GM12873 (cell line): ENCODE data around the gene DEPP1.

Experiments
- CTCF ChIP-seq: IDR thresholded peaks from 2 replicates; pipeline ENCODE4 v1.5.1; 2012; ENCODE audit warnings: low read depth, mild to moderate bottlenecking, moderate library complexity, low read length, control low read depth; ENCODE audit not compliant: insufficient read depth; ENCODE audit errors: missing control alignments

Gene DEPP1

GRCh38 chr10:44981172-44982113 is 2.8 kb upstream of the DEPP1 start:
- TF ChIP-seq CTCF: no peak

DNA sequence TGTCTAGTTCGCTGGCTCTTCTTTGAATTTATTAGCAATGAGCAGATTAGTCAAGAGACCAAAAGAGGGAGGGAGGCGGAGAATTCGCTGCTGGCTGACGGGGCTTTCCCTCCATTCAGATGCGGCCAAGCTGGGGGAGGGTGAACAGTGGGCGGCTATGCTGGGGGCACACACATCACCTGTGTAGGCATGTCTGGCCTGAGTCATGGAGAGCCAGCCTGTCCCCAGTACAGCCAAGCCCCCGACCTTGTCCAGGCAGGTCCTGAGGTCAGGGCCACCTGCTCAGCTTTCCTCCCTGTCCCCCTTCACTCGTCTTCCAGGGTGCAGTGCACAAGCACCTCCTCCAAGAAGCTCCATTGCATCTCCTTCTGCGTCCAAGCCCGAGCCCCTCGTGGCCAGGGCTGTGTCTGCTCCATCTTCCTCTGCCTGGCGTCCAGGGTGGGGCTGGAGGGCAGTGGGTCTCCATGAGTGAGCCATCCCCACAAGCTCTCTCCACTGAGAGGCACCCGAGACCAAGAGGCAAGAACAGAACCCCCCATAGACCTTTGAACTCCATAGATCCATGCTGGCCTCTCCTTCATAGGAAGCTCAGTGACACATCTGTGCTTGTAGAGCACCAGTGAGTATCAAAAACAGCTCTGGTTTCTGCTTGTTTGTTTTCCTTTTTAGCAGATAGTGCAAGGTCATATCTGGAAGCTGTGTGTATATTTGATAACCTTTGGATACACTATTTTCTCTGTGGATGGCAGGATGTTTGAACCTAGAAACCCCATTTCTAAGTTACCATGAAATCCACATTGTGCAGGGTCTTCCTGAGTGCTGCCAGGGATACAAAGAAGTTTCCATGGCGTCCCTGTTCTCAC is 1.9 kb upstream of the DEPP1 start:
- no peak for TF ChIP-seq CTCF

- TF ChIP-seq CTCF: no peak
These were observed 927 bp upstream of the DEPP1 start for GRCh38 chr10:44979281-44980191.

DNA sequence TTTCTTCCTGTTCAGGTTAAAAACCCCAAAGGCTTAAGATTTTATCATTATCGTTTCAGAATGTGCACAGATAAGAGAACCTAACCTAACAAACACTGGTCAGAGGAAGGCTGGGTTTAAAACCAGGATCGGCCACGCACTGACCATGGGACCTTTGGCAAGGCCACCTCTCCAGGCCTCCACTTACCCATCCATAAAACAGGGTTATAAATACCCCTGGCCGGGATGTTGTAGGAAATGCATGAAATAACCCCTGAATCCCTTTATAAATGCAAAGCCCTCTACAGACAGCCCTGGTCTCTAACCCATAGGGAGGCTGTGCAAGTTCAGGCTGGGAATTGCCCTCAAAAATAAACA is 418 bp downstream of the DEPP1 start:
- no peak for TF ChIP-seq CTCF

DNA sequence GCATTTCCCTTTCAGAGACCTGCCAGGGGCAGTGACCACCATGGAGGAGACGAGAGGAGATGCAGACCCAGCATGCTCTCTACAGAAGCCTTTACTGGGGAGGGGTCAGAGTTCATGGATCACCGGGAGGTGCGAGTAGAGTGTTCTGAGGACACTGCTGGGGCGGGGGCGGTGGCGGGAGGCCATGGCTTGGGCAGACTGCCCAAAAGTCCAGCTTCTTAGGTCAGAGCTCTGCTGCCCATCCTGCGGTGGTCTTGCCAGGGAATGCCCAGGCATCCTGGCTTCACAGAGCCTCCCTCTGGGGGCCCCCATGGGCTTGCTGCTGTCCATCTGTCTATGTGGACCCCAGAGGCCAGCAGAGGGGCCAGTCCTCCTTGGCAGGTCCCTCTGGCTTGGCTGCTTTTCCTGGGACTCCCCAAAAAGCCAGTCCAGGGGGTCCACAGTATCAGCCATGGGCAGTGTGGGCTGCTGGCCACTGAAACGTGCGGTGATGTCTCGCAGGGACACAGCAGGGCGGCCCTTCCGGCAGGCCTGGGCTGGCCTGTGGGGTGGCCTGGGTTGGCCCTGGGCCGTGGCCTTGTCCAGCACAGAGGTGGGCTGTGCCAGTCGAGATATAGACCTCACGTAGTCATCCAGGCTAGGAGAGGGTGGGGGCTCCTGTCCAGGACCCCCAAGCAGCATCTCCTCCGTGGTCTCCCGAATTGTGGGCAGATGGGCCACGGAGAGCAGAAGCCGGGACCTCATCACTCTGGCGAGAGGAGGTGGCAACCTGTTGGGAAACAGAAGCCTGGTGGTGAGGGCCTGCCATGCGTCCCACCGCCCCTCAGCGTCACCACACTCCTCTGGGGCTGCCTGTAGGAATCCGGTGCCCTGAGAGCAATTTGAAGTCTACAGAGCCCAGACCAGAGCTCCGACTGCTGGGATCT is 1.1 kb downstream of the DEPP1 start:
- no peak for TF ChIP-seq CTCF

GRCh38 chr10:44976352-44977198 is 2.0 kb downstream of the DEPP1 start:
- no peak for TF ChIP-seq CTCF
